KMS-11 (cell line): ENCODE data around the gene CPED1.

Experiments used
- H2AFZ ChIP-seq: fragments of 200-600 bp; sonication (generic); 2 replicates; pipeline ENCODE4 v1.6.1; 2016; ENCODE audit warnings: antibody characterized with exemption, mixed run types, low read depth
- H3K27ac ChIP-seq: fragments of 200-600 bp; sonication (generic); 2 replicates; pipeline ENCODE4 v1.6.1; 2016; ENCODE audit warnings: mild to moderate bottlenecking, mixed run types
- H3K27me3 ChIP-seq: fragments of 200-600 bp; sonication (generic); 2 replicates; pipeline ENCODE4 v1.6.1; 2017; ENCODE audit warnings: mild to moderate bottlenecking, low read depth, mixed run types, moderate library complexity; ENCODE audit not compliant: insufficient read depth
- H3K36me3 ChIP-seq: fragments of 200-600 bp; sonication (generic); 2 replicates; pipeline ENCODE4 v1.6.1; 2017; ENCODE audit warnings: mild to moderate bottlenecking, mixed run types; ENCODE audit not compliant: insufficient read depth
- H3K4me1 ChIP-seq: fragments of 200-600 bp; sonication (generic); 2 replicates; pipeline ENCODE4 v1.6.1; 2016; ENCODE audit warnings: mild to moderate bottlenecking, low read depth, mixed run types; ENCODE audit not compliant: poor library complexity, severe bottlenecking
- H3K4me2 ChIP-seq: fragments of 200-600 bp; sonication (generic); 2 replicates; pipeline ENCODE4 v1.7.0; 2016; ENCODE audit warnings: mild to moderate bottlenecking, mixed run types
- H3K4me3 ChIP-seq: fragments of 200-600 bp; sonication (generic); IDR thresholded peaks from 2 replicates; pipeline ENCODE4 v1.6.1; 2017; ENCODE audit warnings: low read depth, low read length, mixed read lengths; ENCODE audit not compliant: insufficient read depth
- H3K79me2 ChIP-seq: fragments of 200-600 bp; sonication (generic); 2 replicates; pipeline ENCODE4 v1.6.1; 2016; ENCODE audit warnings: low read depth, mixed run types; ENCODE audit not compliant: insufficient read depth
- H3K9ac ChIP-seq: fragments of 200-600 bp; sonication (generic); 2 replicates; pipeline ENCODE4 v1.6.1; 2016; ENCODE audit warnings: mild to moderate bottlenecking, mixed run types
- H4K20me1 ChIP-seq: fragments of 200-600 bp; sonication (generic); 2 replicates; pipeline ENCODE4 v1.6.1; 2016; ENCODE audit warnings: mild to moderate bottlenecking, mixed run types; ENCODE audit not compliant: insufficient read depth
- CTCF ChIP-seq: fragments of 200-600 bp; sonication (generic); conservative IDR thresholded peaks from 2 replicates; pipeline ENCODE4 v1.6.1; 2017; ENCODE audit warnings: low read depth, mild to moderate bottlenecking, antibody characterized with exemption, low read length, moderate library complexity, mixed read lengths

CPED1 gene

GRCh38 chr7:121042899-121043298, 54.4 kb downstream of the CPED1 start:
- TF ChIP-seq CTCF, result no peak
- H3K9ac ChIP-seq, result no peak overlapping the region

GRCh38 chr7:121043314-121044234, 55.1 kb downstream of the CPED1 start:
- Histone ChIP-seq H3K27ac (no peak overlapping the region), H3K36me3 (no peaks in the 10 kb centered on the region), H2AFZ (no peak overlapping the region), H3K27me3 (no peaks in the 10 kb centered on the region), H3K4me2 (no peak overlapping the region), H3K9ac (no peak overlapping the region), H3K4me3 (no peak overlapping the region), H4K20me1 (no peaks in the 10 kb centered on the region), H3K4me1 (peaks cover 8% of the 10 kb centered on the region), H3K79me2 (no peaks in the 10 kb centered on the region)
- TF ChIP-seq CTCF, result no peak

More at GRCh38 chr7:121042899-121043298, 54.4 kb downstream of the CPED1 start:
- Histone ChIP-seq H3K27me3 (no peaks in the 10 kb centered on the region), H3K4me1 (peaks cover 8% of the 10 kb centered on the region), H3K4me3 (no peak overlapping the region), H3K4me2 (no peak overlapping the region), H3K27ac (no peak overlapping the region), H4K20me1 (no peaks in the 10 kb centered on the region), H3K36me3 (no peaks in the 10 kb centered on the region), H3K79me2 (no peaks in the 10 kb centered on the region), H2AFZ (no peak overlapping the region)

- Histone ChIP-seq H2AFZ (no peak overlapping the region), H3K4me1 (peaks cover 8% of the 10 kb centered on the region), H3K27ac (no peak overlapping the region), H3K79me2 (no peaks in the 10 kb centered on the region), H3K4me3 (no peak overlapping the region), H3K4me2 (no peak overlapping the region), H3K36me3 (no peaks in the 10 kb centered on the region), H3K9ac (no peak overlapping the region), H3K27me3 (no peaks in the 10 kb centered on the region), H4K20me1 (no peaks in the 10 kb centered on the region)
- no peak for TF ChIP-seq CTCF
These were observed 56.6 kb downstream of the CPED1 start for GRCh38 chr7:121045090-121045489.

- Histone ChIP-seq H3K27me3 (no peaks in the 10 kb centered on the region), H4K20me1 (no peaks in the 10 kb centered on the region), H3K4me1 (peaks cover 8% of the 10 kb centered on the region), H2AFZ (no peak overlapping the region), H3K27ac (no peak overlapping the region), H3K4me2 (no peak overlapping the region), H3K9ac (no peak overlapping the region), H3K4me3 (no peak overlapping the region), H3K79me2 (no peaks in the 10 kb centered on the region), H3K36me3 (no peaks in the 10 kb centered on the region)
- no peak for TF ChIP-seq CTCF
These were observed 57.5 kb downstream of the CPED1 start for GRCh38 chr7:121046009-121046408.
